GM10248 (cell line): ENCODE data around the gene EYA2.

ENCODE experiments used
- CTCF ChIA-PET: fragments of 300-600 bp; sonication (Branson Sonifier 250); formaldehyde crosslinking; extraction: SDS; loops from one replicate; lab custom pipeline; 2021; ENCODE audit warnings: antibody characterized with exemption; lab: Yijun Ruan, JAX
- POLR2A ChIA-PET: fragments of 350-650 bp; sonication (Branson Sonifier 250); formaldehyde crosslinking; extraction: SDS; loops from one replicate; lab custom pipeline; 2020; ENCODE audit warnings: antibody characterized with exemption; lab: Yijun Ruan, JAX
- DNase-seq: peaks from one replicate; pipeline ENCODE4 v3.0.0; 2012; ENCODE audit errors: extremely low spot score
- TF ChIP-seq, protein P1 (sequence below): IDR thresholded peaks from 2 replicates; pipeline ENCODE4 v1.5.1; 2012; ENCODE audit warnings: mild to moderate bottlenecking, low read depth; ENCODE audit errors: extremely low read depth, missing control alignments, control extremely low read depth

Gene EYA2

GRCh38 chr20:46990017-46990595 is 95.5 kb downstream of the EYA2 start:
- ChIA-PET CTCF (no interaction called here), POLR2A (no interaction called here)
- DNase-seq: no peak
- TF ChIP-seq, protein P1, sequence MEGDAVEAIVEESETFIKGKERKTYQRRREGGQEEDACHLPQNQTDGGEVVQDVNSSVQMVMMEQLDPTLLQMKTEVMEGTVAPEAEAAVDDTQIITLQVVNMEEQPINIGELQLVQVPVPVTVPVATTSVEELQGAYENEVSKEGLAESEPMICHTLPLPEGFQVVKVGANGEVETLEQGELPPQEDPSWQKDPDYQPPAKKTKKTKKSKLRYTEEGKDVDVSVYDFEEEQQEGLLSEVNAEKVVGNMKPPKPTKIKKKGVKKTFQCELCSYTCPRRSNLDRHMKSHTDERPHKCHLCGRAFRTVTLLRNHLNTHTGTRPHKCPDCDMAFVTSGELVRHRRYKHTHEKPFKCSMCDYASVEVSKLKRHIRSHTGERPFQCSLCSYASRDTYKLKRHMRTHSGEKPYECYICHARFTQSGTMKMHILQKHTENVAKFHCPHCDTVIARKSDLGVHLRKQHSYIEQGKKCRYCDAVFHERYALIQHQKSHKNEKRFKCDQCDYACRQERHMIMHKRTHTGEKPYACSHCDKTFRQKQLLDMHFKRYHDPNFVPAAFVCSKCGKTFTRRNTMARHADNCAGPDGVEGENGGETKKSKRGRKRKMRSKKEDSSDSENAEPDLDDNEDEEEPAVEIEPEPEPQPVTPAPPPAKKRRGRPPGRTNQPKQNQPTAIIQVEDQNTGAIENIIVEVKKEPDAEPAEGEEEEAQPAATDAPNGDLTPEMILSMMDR: no peak

DNA sequence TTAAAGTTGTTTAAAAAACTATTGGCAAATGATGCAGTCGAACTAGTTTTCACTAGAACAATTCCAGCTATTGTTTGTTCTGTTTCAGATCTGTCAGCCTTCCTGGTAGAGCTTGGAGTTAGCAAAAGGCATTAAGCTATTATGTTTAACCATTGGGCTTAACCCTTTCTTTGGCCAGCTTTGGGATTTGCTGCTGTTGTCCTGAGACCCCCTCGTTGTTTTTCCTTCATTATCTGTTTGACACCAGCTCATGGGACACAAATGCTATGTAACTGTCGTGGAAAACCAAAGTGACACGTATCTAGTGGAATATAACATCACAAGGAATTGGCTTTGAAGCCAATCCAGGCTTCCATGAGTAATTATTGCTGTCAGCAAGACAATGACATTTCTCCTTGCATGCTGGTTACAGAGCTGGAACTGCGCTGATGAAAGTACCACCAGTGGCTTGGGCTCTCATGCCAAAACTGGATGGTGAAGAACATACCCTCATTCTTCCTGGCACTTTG is 96.0 kb downstream of the EYA2 start:
- POLR2A ChIA-PET: no interaction called here
- TF ChIP-seq, protein P1: no peak
- no peak for DNase-seq
- CTCF ChIA-PET: no interaction called here

DNA sequence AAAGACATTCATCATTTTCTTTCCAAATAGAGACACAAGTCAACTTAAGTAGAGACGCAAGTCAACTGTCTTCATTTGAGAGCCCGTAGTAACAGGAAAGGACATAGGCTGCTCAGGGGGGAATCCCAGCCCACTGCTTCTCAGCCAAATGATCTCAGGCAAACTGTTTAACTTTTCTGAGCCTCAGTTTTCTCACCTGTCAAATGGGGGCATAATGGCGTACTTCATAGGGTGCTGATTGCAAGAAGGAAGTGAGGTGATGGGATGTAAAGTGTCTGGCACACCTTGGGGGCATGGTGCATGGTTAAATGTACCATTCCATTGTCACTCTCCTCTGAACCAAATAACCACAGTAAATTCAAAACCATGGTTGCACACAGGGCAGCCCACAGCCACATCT is 96.5 kb downstream of the EYA2 start:
- DNase-seq: no peak
- TF ChIP-seq, protein P1: no peak
- CTCF ChIA-PET: no interaction called here
- POLR2A ChIA-PET: no interaction called here

GRCh38 chr20:46991880-46992639 is 97.4 kb downstream of the EYA2 start:
- TF ChIP-seq, protein P1: no peak
- no peak for DNase-seq
- CTCF ChIA-PET: no interaction called here
- POLR2A ChIA-PET: no interaction called here

DNA sequence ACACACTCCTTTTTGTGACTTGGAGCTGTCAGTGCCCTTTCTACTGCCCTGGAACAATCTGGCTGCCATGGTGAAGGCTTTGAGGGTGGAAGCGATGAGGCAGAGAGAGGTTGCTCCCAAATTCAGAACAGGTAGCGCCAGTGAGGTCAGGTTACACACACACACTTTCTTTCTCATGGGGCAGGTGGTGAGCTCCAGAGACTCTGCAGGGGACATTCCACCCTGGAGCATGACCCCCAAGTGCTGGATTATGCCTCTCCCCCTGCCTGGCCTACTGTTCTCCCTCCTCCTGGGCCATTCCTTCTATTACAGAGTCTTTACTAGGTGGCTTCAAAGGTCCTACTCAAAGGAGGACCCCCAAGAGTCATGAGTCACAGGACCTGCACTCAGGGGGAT is 98.0 kb downstream of the EYA2 start:
- TF ChIP-seq, protein P1: no peak
- ChIA-PET POLR2A (no interaction called here), CTCF (no interaction called here)
- DNase-seq: no peak

GRCh38 chr20:46993465-46994095 is 98.9 kb downstream of the EYA2 start:
- ChIA-PET CTCF (no interaction called here), POLR2A (no interaction called here)
- TF ChIP-seq, protein P1: no peak
- no peak for DNase-seq
